Activated naive CD8-positive, alpha-beta T cell treated with anti-CD3 and anti-CD28 coated beads for 36 hours (primary cell): ENCODE data around the gene KIAA1210. TPM values are rescaled to one million over a fixed set of nuclear protein-coding genes. Genes with fewer than 3 reads are reported as not detected.

ENCODE experiments used
- DNase-seq: peaks from one replicate; pipeline ENCODE4 v3.0.0; 2021
- H3K27ac Mint-ChIP-seq: one replicate; pipeline ENCODE4 v1.8.0; 2022; ENCODE audit warnings: mild to moderate bottlenecking, moderate library complexity, mixed read lengths
- H3K27me3 Mint-ChIP-seq: one replicate; pipeline ENCODE4 v1.8.0; 2022; ENCODE audit warnings: mild to moderate bottlenecking, mixed read lengths
- H3K36me3 Mint-ChIP-seq: one replicate; pipeline ENCODE4 v1.8.0; 2021; ENCODE audit warnings: mild to moderate bottlenecking, mixed read lengths
- H3K4me1 Mint-ChIP-seq: one replicate; pipeline ENCODE4 v1.8.0; 2021; ENCODE audit warnings: mixed read lengths
- H3K4me3 Mint-ChIP-seq: one replicate; pipeline ENCODE4 v1.8.0; 2022; ENCODE audit warnings: mild to moderate bottlenecking, moderate library complexity, mixed read lengths
- H3K9me3 Mint-ChIP-seq: one replicate; pipeline ENCODE4 v1.8.0; 2022; ENCODE audit warnings: mixed read lengths
- total RNA-seq, 2 experiments: library from RNA; stranded (reverse); gene quantifications; one replicate each; pipeline ENCODE4 v1.2.3, GENCODE V29; 2021

The KIAA1210 gene
- total RNA-seq, 2 experiments from 2014 or later: not detected

GRCh38 chrX:119118780-119119395, 8.7 kb downstream of the KIAA1210 start:
- H3K27ac Mint-ChIP-seq: no peak overlapping the region
- H3K4me3 Mint-ChIP-seq: no peak overlapping the region
- no peaks in the 10 kb centered on the region for H3K9me3 Mint-ChIP-seq
- H3K36me3 Mint-ChIP-seq: no peaks in the 10 kb centered on the region
- no peaks in the 10 kb centered on the region for H3K4me1 Mint-ChIP-seq
- peak; percentile 33 for DNase-seq
- H3K27me3 Mint-ChIP-seq: peaks cover 3% of the 10 kb centered on the region

- Mint-ChIP-seq H3K4me3 (no peak overlapping the region), H3K36me3 (no peaks in the 10 kb centered on the region), H3K9me3 (no peaks in the 10 kb centered on the region), H3K27me3 (peaks cover 12% of the 10 kb centered on the region), H3K27ac (no peak overlapping the region), H3K4me1 (no peaks in the 10 kb centered on the region)
- no peak for DNase-seq
Measured at GRCh38 chrX:119107206-119107605, 20.4 kb downstream of the KIAA1210 start.

DNA sequence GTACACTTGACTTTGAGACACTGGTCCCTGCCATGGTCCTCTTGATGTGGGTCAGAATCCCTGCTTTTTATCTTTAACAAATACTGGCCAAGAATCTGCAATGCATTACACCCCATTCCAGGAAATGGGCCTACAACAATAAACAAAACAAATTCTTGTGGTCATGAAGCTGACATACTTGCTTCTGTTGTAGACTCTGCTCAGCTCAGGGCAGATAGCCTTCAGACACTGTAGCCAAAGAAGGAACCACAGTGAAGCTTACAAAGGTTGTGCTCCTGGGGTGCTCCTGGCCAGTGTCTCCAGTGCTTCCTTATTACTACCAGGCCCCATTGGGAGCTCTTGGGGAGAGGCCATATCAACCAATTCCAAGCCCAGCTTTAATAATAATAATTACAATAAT, 21.8 kb downstream of the KIAA1210 start:
- DNase-seq: no peak
- no peaks in the 10 kb centered on the region for H3K36me3 Mint-ChIP-seq
- H3K27me3 Mint-ChIP-seq: peaks cover 12% of the 10 kb centered on the region
- H3K4me3 Mint-ChIP-seq: no peak overlapping the region
- H3K27ac Mint-ChIP-seq: no peak overlapping the region
- H3K9me3 Mint-ChIP-seq: no peaks in the 10 kb centered on the region
- no peaks in the 10 kb centered on the region for H3K4me1 Mint-ChIP-seq

DNA sequence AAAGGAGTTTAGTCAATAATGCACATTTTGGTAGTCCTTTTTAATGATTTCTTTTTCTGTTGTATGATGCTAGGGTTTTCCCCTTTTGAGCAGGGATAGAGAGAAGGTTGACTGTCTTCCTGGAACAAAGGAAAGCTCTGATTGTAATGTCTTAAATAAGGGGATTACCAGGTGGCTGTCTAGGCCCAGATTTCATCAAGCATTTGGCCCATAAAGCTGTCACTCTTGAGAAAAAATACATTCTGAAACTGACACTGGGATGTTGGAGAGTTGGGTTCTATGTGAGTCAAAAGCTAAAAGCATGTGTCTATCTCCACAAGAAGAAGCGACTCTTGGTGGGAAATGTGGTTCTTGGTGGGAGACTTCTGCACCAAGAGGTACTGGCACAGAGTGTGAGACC, 26.4 kb downstream of the KIAA1210 start:
- no peaks in the 10 kb centered on the region for H3K4me1 Mint-ChIP-seq
- no peak overlapping the region for H3K27ac Mint-ChIP-seq
- DNase-seq: no peak
- no peak overlapping the region for H3K4me3 Mint-ChIP-seq
- peaks cover 11% of the 10 kb centered on the region for H3K27me3 Mint-ChIP-seq
- H3K36me3 Mint-ChIP-seq: no peaks in the 10 kb centered on the region
- H3K9me3 Mint-ChIP-seq: no peaks in the 10 kb centered on the region

- no peak overlapping the region for H3K27ac Mint-ChIP-seq
- H3K4me1 Mint-ChIP-seq: no peaks in the 10 kb centered on the region
- H3K36me3 Mint-ChIP-seq: no peaks in the 10 kb centered on the region
- peaks cover 11% of the 10 kb centered on the region for H3K27me3 Mint-ChIP-seq
- no peak overlapping the region for H3K4me3 Mint-ChIP-seq
- DNase-seq: no peak
- no peaks in the 10 kb centered on the region for H3K9me3 Mint-ChIP-seq
Measured at GRCh38 chrX:119095936-119096335, 31.7 kb downstream of the KIAA1210 start.

GRCh38 chrX:119094819-119095218, 32.8 kb downstream of the KIAA1210 start:
- peak overlapping the region; percentile 62 for H3K27ac Mint-ChIP-seq
- DNase-seq: no peak
- no peaks in the 10 kb centered on the region for H3K36me3 Mint-ChIP-seq
- no peaks in the 10 kb centered on the region for H3K9me3 Mint-ChIP-seq
- H3K27me3 Mint-ChIP-seq: peaks cover 15% of the 10 kb centered on the region
- H3K4me3 Mint-ChIP-seq: no peak overlapping the region
- no peaks in the 10 kb centered on the region for H3K4me1 Mint-ChIP-seq

DNA sequence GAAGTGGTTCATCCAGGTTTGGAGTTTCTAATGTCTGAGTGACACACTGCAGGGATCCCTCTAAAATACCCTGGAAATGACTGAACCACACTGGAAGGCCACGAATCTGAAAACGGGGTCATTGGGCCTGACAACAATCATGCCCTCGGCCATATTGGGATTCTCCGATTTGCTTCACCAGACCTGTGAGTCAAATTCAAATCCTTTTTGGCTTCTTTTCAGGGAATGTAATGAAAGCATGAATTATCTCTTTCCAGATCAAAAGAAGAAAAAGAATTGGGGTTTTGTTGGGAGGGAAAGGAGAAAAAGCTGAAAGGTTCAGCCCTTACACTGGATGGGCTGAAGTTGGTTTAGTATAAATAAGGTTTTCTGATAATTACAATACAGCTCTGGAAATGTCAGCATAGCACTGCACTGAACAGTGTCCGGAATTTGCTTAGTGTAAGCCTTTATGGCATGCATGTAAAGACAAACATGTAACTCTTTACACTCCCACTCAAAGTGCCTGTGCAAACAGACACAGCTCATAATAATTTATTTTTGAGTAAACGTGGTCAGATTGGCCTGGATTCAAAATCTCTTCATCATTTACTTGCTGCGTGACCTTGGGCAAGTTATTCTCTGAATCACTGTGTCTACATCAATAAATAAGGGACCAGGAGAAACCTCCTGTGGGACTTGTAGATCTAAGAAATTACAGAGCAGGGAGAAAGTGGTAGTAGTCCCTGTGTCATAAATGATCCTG, 33.4 kb downstream of the KIAA1210 start:
- no peak overlapping the region for H3K27ac Mint-ChIP-seq
- no peak overlapping the region for H3K4me3 Mint-ChIP-seq
- H3K27me3 Mint-ChIP-seq: peaks cover 15% of the 10 kb centered on the region
- H3K4me1 Mint-ChIP-seq: no peaks in the 10 kb centered on the region
- H3K9me3 Mint-ChIP-seq: no peaks in the 10 kb centered on the region
- H3K36me3 Mint-ChIP-seq: no peaks in the 10 kb centered on the region
- DNase-seq: no peak

DNA sequence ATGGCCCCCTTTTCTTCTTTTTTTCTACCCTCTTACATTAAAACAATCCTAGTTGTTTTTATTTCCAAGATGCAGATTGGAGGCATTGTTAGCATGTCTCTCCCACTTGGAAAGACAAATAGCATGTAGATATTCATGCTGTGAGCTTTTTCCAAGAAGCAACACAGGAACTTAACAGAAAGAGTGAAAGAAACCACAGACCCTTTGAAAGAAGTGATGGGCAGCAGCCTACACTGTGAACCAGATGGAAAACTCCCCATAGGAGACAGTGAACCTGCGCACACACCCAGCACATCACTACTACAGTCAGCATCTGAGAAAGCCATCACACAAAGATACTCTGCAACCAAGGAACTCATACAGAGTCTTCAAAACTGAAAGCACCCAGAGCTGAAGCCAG, 37.0 kb downstream of the KIAA1210 start:
- no peaks in the 10 kb centered on the region for H3K36me3 Mint-ChIP-seq
- no peak overlapping the region for H3K4me3 Mint-ChIP-seq
- H3K4me1 Mint-ChIP-seq: no peaks in the 10 kb centered on the region
- no peaks in the 10 kb centered on the region for H3K9me3 Mint-ChIP-seq
- DNase-seq: no peak
- no peak overlapping the region for H3K27ac Mint-ChIP-seq
- H3K27me3 Mint-ChIP-seq: peaks cover 8% of the 10 kb centered on the region

- H3K9me3 Mint-ChIP-seq: no peaks in the 10 kb centered on the region
- no peak overlapping the region for H3K4me3 Mint-ChIP-seq
- no peaks in the 10 kb centered on the region for H3K4me1 Mint-ChIP-seq
- no peaks in the 10 kb centered on the region for H3K36me3 Mint-ChIP-seq
- H3K27me3 Mint-ChIP-seq: peaks cover 8% of the 10 kb centered on the region
- DNase-seq: no peak
- H3K27ac Mint-ChIP-seq: no peak overlapping the region
Measured at GRCh38 chrX:119089619-119090018, 38.0 kb downstream of the KIAA1210 start.

DNA sequence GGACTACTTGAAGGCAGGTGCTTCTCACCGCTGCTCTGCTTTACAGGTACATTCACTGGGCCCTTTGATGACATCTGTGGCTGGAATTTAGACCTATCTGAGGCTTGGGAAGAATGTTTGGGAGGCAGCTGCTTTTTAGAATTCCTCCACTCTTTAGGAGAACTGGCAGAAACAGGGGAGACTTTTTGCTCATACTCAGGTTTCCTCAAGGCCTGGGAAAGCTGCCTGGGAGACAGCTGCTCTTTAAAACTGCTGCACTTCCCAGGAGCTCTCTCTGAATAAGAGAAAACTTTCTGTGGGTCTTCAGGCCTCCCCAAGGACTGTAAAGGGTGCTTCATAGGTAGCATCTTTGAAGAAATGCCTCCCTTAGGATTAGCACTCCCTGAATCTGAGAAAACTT, 40.5 kb downstream of the KIAA1210 start:
- Mint-ChIP-seq H3K27ac (no peak overlapping the region), H3K4me3 (no peak overlapping the region), H3K27me3 (peaks cover 6% of the 10 kb centered on the region), H3K4me1 (no peaks in the 10 kb centered on the region), H3K36me3 (no peaks in the 10 kb centered on the region), H3K9me3 (no peaks in the 10 kb centered on the region)
- DNase-seq: no peak

DNA sequence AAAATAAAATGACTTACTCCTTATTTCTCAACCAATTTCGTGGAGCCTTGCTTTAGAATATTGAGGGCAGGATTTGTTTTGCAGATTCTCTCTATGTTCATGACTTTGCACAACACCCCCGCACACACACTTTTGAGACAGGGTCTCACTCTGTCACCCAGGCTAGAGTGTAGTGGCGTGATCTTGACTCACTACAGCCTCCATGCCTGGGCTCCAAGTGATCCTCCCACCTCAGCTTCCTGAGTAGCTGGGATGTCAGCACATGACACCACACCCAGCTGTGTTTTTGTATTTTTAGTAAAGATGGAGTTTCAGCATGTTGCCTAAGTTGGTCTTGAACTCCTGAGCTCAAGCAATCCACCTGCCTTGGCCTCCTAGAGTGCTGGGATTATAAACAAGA, 42.8 kb downstream of the KIAA1210 start:
- no peak for DNase-seq
- no peak overlapping the region for H3K4me3 Mint-ChIP-seq
- no peaks in the 10 kb centered on the region for H3K9me3 Mint-ChIP-seq
- H3K4me1 Mint-ChIP-seq: no peaks in the 10 kb centered on the region
- no peaks in the 10 kb centered on the region for H3K36me3 Mint-ChIP-seq
- H3K27me3 Mint-ChIP-seq: no peaks in the 10 kb centered on the region
- H3K27ac Mint-ChIP-seq: no peak overlapping the region

DNA sequence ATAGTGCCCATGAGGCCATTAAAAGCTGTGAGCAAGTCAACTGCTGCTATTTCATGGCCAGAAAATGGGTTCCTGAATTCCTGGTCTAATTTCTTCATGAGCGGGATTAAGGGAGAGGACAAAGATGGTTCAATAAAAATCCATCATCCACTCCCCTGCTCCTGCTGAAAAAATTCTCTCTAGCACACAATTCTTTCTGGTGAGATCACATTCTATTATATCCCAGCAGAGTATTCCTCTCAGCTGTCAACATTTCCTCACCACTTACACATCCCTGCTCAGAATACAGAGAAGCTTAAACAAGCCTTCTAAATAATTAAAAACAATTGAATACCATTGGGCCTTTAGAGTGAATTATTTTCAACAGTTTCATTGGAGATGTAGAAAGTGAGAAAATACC, 45.3 kb downstream of the KIAA1210 start:
- DNase-seq: no peak
- Mint-ChIP-seq H3K4me3 (no peak overlapping the region), H3K27ac (no peak overlapping the region)

DNA sequence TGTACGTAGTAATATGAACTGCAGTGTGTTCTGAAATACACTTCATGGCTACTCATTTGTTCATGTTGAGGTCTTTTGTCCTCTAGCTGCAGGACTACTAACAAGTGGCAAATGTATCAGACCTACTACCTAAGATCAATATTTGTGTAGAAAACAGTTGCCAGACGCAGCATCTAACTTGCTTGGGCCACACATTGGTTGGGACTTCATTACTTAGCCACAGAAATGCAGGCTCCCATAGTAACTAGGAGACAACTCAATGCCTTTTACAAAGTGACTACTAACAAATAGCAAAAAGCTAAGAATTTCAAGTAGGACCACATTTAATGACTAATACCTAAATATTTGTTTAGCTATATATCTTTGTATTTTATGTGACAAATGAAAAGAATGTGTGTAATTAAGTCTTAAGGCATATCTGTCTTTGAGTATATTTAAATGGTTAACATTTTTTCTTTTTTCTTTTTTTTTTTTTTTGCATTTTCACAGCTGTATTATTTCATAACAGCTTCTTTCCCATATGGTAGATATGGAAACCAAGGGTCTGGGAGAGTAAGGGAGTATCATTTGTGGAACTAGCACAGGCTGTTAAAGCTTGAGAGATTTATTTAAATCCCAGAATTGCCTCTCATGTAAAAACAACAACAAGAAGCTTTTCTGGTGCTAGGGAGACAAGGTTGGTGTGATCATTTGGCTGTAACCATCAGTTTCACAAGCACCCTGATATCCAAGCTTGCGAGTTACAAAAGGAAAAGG, 52.2 kb downstream of the KIAA1210 start:
- Mint-ChIP-seq H3K4me3 (no peak overlapping the region), H3K27me3 (no peaks in the 10 kb centered on the region), H3K36me3 (no peaks in the 10 kb centered on the region), H3K4me1 (peaks cover 2% of the 10 kb centered on the region), H3K27ac (no peak overlapping the region), H3K9me3 (no peaks in the 10 kb centered on the region)
- no peak for DNase-seq

More for the DNA sequence above, 45.3 kb downstream of the KIAA1210 start:
- no peaks in the 10 kb centered on the region for H3K27me3 Mint-ChIP-seq
- no peaks in the 10 kb centered on the region for H3K9me3 Mint-ChIP-seq
- no peaks in the 10 kb centered on the region for H3K36me3 Mint-ChIP-seq
- no peaks in the 10 kb centered on the region for H3K4me1 Mint-ChIP-seq

DNA sequence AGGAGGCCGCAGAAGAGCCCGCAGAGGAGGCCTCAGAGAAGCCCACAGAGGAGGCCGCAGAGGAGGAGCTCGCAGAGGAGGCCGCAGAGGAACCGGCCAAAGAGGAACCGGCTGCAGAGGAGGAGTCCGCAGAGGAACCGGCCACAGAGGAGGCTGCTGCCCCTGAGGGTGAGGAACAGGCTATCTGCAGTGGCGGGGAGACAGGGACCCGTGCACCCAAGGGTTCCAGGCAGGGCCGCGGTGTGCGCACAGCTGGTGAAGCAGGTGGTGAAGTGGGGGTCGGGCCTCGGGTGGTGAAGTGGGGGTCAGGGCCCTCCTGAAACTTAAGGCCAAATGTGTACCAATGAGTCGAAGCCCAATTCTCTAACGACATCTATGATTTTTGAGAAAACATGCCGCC, 53.7 kb downstream of the KIAA1210 start:
- Mint-ChIP-seq H3K4me1 (peaks cover 2% of the 10 kb centered on the region), H3K4me3 (no peak overlapping the region), H3K9me3 (no peaks in the 10 kb centered on the region), H3K27ac (no peak overlapping the region), H3K27me3 (no peaks in the 10 kb centered on the region), H3K36me3 (no peaks in the 10 kb centered on the region)
- no peak for DNase-seq

DNA sequence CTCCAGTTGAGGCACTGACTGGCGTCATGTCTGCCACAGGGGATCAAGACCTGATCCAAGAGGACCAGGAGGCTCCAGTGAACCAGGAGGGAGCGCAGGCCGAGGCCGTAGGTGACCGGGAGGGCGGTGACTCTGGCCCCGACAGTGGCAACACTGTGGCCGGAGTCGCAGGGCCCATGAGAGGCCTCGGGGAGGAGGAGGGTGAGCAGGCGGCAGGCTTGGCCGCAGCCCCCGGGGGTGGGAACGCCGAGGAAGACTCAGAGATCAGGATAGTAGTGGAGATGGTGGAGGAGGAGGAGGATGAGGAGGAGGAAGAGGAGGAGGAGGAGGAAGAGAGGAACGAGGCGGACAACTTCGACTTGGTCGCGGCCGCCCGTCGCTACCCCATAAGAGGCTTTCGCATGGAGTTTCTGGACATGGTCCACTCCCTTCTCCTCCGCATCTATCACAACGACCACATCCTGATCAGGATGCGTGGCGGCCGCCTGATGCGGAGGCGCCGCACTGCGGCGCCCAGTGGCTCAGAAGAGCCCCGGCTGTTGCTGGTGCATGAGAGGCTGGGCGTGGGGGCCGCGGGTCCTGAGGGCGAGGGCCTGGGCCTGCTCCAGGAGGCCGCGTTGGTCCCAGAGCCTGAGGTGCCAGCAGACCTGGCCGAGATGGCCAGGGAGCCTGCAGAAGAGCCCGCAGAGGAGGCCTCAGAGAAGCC, 54.3 kb downstream of the KIAA1210 start:
- Mint-ChIP-seq H3K4me3 (no peak overlapping the region), H3K36me3 (no peaks in the 10 kb centered on the region), H3K9me3 (no peaks in the 10 kb centered on the region), H3K4me1 (peaks cover 2% of the 10 kb centered on the region), H3K27me3 (no peaks in the 10 kb centered on the region), H3K27ac (no peak overlapping the region)
- DNase-seq: no peak
